GM18499 (cell line): ENCODE data around the gene ZNF324.
A peak's percentile ranks its signal among the peaks of the same experiment; 100 is the strongest.
"Not testable (repeated sequence)": the region's sequence is repeated elsewhere in the genome, so short reads cannot be mapped to it uniquely, and the experiment has no call there.

Source experiments
- ATAC-seq: cut with Tn5 transposase; IDR thresholded peaks from one replicate; pipeline ENCODE4 v1.9.1; 2021; ENCODE audit warnings: moderate number of reproducible peaks; ENCODE audit not compliant: insufficient read depth, unreplicated experiment

Gene ZNF324

DNA sequence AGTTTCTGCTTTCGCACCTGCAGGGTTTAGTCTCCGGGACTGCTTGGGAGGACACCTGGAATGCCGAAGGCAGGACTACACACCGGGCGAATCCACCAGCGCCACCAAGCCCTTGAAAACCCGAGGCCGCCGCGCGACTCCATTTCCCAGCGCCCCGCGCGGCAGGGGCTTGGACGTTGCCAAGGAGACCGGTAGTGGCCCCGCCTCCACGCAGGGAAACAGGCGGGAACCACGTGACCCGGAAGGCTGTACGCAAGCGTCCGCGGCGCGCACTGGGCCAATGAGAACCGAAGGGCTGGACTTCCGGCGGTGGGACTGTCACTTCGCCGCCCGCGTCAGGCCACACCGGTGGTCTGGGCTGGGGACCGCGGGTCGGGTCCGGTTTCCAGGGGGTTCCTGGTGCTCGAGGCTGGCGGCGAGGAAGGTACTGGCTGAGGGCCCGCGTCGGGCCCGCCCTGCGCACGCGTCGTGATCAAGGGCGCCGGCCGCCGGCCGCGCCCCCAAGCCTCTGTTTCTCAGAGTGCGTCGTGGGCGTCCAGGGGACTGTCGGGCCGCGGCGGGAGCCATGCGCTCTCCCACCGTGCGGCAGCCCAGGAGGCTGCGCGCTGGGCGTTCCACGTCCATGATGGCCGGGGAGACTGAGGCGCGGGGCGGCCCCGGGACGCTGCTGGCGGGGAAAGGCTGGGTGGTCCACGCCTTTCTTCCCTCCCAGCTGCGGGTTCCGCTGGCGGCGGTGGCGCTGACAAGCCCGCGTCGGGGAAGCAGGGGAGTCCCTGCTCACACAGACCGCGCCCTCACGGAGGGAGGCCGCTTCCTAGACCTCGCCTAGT is at the start of gene ZNF324:
Gene ZNF324 (plus strand): TSS at position 321 of the 830 bp plus-strand sequence. CDS start 2,106 bp downstream, outside the sequence.
- ATAC-seq = peak; percentile 78

DNA sequence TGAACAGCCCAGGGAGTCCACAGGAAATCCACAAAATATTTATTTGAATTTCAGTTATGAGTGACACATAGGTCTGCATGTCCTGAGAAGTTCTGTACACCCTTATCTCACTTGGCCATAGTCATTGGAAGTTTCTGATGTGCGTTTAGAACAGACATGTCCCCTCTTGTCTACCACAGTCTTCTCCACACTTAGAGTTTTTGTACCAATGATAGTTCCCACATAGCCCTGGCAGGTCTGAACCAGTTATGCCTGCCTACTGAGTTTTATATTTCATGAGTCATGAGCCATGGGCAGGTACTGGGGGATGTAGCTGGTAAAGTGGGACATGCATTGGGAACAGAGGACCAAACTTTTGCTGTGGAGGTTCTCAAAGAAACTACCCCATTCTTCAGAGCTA is 38.3 kb upstream of the ZNF324 start:
- no peak for ATAC-seq

DNA sequence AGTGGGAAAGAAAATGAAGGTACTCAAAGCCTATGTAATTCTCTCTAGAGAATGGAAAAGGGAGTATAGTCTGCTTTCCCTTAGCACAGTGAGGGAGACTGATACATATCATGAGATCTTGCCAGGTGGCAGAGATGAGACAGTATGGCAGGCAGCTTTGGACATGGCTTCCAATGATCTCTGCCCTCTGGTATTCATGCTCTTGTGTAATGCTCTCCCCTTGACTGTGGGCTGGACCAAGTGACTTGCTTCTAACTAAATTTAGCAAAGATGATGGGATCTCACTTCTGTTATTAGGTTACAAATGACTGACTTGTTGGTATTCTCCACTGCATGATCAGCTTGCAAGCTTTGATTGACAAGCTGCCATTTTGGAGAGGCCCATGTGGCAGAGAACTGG is 37.1 kb upstream of the ZNF324 start:
- no peak for ATAC-seq

DNA sequence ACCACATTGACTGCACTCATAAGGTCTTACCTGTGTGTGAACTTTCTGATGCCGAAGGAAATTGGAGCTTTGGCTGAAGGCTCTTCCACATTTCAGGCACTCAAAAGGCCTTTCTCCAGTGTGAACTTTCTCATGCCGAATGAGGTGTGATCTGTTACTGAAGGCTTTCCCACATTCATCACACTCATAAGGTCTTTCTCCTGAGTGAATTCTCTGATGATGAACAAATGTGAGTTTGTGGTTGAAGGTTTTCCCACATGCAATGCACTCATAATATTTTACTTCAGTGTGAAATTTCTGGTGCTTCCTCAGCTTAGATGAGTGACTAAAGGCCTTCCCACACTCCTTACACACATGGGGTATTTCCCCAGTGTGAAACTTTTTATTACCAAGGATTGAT is 32.7 kb upstream of the ZNF324 start:
- no peak for ATAC-seq

DNA sequence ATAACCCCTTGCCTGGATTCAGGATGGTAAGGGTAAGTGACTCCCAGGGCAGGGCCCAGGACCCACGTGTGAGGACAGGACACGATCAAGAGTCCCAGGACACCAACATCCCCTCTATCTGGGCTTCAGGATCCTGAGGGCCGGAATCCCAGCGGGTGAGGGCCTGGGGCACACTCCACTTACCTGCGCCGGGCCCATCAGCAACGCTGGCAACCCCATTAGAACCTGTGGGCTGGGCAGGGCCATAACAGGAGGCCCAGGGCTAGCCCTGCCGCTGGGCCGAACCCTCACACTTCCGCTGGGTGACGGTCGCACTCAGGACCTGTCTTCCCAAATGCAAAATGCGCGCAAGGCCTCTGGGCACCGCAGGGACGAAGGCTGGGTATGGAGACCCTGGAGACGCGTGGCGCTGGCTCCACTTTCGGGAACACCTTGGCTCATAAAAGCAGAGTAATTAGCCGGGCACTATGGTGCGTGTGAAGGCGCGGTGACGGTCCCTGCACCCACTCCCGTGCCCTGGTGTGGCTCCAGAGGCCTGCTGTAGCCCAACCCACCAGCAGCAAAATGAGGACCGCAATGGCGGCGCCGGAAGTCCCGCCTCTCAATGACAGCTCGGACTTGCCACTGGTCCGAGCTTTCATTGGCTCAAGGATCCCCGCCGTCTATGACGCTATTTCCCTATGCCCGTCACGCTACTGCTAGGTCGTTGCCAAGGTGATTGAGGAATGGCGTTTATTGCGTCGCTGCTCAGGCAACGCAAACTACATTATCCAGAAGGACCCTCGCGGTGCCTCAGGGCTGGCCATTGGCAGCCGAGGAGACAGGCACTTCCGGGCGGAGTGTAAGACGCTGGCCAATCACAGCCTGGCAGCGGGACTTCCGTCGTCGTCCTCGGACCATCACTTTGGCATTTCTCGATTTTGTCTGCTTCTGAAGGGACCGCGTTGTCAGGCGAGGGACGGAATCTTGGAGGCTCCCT is 27.0 kb upstream of the ZNF324 start, which contains the start of gene ZNF132:
Gene ZNF132 (minus strand): TSS at position 578 of the 979 bp plus-strand sequence. CDS start 332 bp downstream, at position 246.
- ATAC-seq = peak; percentile 90

DNA sequence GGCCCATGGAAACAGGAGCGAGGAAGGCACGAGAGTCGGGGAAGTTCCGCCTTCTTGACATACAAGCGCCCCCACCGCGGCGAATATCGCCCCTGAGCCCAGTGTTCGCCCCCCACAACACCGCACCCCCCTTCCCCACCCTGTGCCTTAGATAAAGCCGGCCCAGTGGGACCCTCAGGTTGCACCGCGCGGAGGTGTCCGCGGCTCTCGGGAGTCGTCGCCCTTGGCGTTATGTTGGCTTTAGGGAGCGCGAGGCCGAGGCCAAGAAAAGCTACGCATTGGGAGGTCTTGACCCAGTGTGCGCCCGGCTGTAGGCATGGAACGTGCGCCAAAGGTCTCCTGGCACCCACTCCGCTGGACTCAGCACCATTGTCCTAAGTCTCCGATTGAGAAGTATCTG is 26.3 kb upstream of the ZNF324 start:
- no peak for ATAC-seq

DNA sequence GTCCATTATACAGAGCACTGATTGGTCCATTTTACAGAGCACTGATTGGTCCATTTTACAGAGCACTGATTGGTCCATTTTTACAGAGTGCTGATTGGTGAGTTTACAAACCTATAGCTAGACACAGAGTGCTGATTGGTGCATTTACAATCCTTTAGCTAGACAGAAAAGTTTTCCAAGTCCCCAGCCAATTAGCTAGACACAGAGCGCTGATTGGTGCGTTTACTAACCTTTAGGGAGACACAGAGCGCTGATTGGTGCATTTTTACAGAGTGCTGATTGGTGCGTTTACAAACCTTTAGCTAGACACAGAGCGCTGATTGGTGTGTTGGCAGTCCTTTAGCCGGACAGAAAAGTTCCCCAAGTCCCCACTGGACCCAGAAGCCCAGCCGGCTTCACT is 23.9 kb upstream of the ZNF324 start:
- not testable (repeated sequence) for ATAC-seq

DNA sequence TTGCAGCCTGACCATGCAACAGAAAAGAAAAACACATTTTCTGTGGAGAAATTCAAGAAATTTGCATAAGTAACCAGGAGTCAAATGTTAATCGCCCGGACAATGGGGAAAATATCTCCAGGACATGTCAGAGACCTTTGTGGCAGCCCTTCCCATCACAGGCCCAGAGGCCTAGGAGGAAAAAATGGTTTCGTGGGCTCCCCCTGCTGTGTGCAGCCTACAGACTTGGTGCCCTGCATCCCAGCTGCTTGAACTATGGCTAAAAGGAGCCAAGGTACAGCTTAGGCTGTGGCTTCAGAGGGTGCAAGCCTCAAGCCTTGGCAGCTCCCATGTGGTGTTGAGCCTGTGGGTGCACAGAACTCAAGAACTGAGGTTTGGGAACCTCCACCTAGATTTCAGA is 18.0 kb upstream of the ZNF324 start:
- ATAC-seq = not testable (repeated sequence)

DNA sequence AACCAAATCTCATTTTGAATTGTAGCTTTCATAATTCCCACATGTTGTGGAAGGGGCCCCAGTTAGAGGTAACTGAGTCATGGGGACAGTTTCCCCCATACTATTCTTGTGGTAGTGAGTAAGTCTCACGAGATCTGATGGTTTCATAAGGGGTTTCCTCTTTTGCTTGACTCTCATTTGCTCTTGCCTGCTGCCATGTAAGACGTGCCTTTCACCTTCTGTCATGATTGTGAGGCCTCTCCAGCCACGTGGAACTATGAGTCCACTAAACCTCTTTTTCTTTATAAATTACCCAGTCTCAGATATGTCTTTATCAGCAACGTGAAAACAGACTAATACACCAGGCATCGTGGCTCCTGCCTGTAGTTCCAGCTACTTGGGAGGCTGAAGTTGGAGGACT is 16.9 kb upstream of the ZNF324 start:
- ATAC-seq = not testable (repeated sequence)

DNA sequence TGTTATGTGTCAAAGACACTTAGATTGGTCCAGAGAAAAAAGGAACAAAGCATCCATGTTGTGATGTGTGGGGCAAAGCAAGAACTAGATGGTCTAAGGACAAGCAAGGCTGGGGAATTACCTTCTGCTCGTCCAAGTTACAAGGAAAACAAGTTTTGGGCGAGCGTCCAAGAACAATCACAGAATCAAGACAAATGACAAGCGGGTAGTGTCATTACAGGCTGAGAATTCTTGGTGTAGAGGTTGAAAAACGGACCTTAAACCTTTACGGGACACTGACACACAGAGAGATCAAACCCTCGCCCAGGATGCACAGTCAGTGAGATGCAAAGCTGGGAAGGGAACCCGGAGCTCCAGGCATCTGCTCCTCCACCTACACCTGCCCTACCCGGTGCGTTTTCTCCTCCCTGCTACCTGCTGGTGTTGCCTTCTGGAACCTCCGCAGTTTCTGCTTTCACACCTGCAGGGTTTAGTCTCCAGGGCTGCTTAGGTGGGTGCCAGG is 16.0 kb upstream of the ZNF324 start:
- no peak for ATAC-seq

DNA sequence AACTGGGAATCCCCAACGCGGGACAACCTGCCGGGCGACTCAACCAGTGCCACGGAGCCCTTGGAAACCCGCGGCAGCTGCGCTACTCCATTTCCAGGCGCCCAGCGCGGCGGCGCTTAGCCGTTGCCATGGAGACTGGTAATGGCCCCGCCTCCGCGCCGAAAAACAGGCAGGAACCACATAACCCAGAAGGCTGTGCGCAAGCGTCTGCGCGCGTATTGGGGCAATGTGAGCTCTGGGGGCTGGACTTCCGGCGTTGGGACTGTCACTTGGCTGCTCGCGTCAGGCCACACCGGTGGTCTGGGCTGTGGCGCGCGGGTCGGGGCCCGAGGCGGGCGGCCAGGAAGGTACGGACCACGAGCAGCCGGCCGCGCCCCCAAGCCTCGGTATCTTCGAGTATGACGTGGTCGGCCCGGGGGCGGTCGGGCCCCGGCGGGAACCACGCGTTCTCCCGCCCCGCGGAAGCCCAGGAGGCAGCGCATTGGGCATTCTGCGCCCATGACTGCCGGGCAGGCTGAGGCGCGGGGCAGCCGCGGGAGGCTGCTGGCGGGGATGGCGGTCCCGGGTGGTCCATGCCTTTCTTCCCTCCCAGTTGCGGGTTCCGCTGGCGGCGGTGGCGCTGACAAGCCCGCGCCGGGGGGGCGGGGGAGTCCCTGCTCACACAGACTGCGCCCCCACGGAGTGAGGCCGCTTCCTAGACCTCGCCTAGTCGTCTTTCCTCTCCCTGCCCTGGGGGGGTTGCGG is 15.3 kb upstream of the ZNF324 start, which contains the start of gene ZNF324B:
Gene ZNF324B (plus strand): TSS at position 265 of the 744 bp plus-strand sequence. CDS start 2,080 bp downstream, outside the sequence.
- ATAC-seq = peak; percentile 62

DNA sequence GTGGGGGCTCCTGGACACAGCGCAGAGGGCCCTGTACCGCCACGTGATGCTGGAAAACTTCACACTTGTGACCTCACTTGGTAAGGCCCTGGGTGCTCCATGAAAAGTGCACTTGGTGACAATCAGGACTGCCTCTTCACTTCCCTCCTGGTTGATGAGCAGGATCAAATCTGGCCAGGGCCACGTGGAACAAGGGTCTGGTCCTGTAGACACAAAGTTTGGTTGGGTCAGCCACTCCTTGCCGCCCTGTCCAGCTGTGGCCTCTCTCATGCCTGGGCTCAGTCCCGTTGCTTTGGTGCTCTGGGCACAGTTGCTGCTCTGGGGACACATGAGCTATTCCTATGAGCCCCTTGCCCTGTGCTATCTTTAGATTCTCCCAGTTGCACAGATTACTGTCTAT is 13.1 kb upstream of the ZNF324 start:
- no peak for ATAC-seq

DNA sequence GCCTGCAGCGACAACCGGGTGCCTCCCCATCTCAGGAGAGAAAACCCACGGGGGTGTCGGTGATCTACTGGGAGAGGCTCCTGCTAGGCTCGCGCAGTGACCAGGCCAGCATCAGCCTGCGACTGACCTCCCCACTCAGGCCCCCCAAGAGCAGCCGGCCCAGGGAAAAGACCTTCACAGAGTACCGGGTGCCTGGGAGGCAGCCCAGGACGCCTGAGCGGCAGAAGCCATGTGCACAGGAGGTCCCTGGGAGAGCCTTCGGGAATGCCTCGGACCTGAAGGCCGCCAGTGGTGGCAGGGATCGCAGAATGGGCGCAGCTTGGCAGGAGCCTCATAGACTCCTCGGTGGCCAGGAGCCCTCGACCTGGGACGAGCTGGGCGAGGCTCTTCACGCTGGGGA is 11.6 kb upstream of the ZNF324 start:
- ATAC-seq = no peak

DNA sequence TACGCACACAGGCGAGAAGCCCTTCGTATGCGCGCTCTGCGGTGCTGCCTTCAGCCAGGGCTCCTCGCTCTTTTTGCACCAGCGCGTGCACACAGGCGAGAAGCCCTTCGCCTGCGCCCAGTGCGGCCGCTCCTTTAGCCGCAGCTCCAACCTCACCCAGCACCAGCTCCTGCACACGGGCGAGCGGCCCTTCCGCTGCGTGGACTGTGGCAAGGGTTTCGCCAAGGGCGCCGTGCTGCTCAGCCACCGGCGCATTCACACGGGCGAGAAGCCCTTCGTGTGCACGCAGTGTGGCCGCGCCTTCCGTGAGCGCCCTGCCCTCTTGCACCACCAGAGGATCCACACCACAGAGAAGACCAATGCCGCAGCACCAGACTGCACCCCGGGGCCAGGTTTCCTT is 10.8 kb upstream of the ZNF324 start:
- ATAC-seq = no peak

DNA sequence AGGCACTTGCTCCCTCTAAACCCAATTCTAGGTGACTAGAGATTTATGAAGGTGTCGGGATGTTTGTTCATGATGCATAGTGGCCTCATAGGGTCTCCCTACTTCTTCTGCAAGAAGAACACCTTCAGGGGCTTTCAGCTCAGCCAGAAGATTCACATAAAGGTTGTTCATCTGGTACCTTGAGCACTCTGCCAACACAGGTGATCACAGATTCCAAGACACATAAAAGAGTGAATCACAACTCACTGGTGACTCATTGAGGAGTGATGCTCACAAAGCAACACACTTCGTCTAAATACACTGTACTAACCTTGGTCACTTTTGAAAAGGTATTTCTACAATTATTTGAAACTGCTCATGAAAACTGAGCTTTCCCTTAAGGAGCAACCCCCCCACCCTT is 6.8 kb upstream of the ZNF324 start:
- no peak for ATAC-seq

DNA sequence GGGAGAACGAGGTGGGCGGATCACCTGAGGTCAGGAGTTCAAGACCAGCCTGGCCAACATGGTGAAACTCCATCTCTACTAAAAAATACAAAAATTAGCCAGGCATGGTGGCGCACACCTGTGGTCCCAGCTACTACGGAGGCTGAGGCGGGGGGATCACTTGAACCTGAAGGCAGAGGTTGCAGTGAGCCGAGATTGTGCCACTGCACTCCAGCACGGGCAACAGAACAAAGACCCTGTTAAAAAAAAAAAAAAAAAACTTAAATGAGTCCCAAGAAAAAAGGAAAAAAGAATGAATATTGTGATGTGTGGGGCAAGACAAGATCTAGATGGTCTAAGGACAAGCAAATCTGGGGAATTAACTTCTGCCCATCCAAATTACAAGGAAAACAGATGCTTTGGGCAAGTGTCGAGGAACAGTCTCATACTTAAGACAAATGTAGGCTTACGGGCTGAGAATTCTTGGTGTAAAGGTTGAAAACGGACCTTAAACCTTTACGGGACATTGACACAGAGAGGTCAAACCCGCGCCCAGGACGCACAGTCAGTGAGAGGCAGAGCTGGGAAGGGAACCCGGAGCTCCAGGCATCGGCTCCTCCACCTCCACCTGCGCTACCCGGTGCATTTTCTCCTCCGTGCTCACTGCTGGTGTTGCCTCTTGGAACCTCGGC is 656 bp upstream of the ZNF324 start:
- no peak for ATAC-seq

DNA sequence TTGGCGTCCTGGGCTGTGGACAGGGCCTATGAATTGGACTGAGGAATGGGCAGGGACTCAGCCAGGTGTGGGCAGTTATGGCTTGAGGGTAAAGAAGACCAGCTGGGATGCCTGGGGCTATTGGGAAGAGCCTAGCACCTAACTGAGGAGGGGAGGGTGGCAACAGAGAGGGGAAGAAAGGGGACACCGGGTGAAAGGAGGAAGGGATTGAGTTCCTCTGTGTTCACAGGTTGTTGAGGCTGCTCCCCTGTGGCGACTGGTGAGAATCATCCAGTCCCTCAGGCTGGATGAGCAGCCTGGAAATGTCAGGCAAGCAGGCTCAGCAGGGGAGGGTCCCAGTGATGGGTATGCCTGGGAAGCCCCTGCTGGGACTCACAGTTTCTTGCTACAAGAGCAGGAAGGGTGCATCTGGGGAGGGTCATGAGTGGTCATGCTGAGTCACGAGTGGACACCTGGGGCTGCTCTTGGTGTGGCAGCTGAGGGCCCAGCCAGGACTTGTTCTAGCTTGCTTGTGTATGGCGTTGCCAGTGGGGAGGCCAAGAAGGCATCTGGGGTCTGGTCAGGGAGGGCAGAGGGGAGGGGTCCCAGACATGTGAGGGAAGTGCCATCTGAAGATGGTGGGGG is 1.4 kb downstream of the ZNF324 start:
- ATAC-seq = no peak

DNA sequence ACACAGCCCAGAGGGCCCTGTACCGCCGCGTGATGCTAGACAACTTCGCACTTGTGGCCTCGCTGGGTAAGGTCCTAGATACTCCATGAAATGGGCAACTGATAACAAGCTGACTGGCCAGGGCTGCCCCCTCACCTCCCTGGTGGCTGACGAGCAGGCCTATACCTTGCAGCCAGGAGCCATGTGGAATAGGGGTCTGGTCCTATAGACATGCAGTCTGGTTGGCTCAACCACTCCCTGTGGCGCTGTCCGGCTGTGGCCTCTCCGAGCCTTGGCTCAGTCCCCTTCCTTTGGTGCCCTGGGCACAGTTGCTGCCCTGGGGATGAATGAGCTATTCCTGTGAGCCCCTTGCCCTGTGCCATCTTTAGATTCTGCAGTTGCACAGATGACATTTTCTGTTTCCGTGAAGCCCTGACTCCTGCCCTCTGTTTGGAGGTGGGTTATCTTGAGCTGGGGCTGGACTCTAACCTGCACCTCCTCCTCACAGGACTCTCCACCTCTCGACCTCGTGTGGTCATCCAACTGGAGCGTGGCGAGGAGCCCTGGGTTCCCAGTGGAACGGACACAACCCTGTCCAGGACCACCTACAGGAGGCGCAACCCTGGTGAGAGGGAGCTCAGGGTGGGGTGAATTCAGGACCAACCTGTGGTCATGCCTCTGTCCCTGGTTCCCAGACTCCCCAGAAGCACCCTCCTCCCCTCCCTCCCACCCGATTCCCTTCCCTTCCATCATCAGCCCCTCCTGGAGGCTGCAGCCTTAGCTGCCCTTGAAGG is 2.5 kb downstream of the ZNF324 start:
- ATAC-seq = no peak
